Brain pericyte (primary cell): Measurements from ENCODE around the gene FBXO4.
"Not testable (repeated sequence)": the region's sequence is repeated elsewhere in the genome, so short reads cannot be mapped to it uniquely, and the experiment has no call there.

ENCODE experiments used
- DNase-seq: peaks from one replicate; pipeline ENCODE4 v3.0.0-alpha.2; 2012; ENCODE audit warnings: low read depth, low spot score

The FBXO4 gene

GRCh38 chr5:41924526-41924871 lies 582 bp upstream of the FBXO4 start:
- no peak for DNase-seq

DNA sequence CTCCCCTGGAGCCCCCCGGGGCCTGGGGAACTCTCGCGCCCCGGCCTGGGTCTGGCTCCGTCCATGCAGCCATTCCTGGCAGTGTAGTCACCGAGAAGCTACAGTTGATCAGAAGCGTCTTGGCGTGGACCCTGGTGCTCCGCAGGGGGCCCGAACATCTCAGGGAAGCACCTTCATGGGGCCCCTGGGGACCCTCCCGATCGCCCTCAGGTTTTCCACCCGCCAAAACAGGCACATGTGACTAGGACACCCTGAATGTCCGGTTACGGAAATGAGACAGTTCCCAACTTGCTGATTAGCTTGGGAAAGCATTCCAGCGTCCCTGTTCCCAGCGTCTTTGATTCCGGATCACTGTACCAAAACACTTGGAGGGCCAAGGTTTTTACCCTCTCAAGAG lies 472 bp downstream of the FBXO4 start:
- no peak for DNase-seq

GRCh38 chr5:41927604-41928003 lies 2.5 kb downstream of the FBXO4 start:
- DNase-seq, result no peak

DNA sequence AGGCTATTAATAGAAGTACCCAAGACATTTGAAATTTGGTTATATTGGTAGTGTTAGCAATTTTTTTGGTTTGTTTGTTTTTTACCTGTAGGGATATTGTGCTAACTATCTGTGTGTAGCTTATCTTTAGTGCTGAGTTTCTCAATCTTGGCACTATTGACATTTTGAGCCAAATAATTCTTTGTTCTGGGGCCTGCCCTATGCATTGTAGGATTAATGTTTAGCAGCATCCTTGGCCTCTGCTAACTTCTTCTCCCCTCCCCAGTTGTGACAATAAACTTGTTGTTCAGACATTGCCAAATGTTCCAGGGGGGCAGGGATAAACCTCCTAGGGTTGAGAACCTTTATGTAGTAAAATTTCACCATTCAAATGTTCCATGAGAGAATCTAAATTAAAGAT lies 4.0 kb downstream of the FBXO4 start:
- no peak for DNase-seq

DNA sequence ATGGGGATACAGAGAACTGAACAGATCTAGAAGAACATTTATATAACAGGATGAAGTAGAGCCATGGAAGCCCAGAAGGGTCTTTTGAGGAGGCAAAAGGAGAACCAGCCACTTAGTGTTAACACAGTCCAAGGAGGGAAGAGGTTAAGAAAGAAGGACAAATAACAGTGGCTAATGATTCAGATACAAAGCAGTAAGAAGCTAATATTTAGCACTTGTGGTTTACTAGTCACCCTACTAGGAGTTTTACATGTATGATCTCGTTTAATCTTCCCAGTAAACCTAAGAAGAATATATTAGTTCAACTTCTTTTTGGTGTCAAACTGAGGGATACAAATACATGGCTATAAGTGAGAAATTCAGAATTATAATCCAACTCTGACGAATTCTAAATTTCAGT lies 7.7 kb downstream of the FBXO4 start:
- no peak for DNase-seq

- no peak for DNase-seq
These were observed 10.5 kb downstream of the FBXO4 start for GRCh38 chr5:41935544-41935943.

- DNase-seq, result no peak
These were observed 15.6 kb downstream of the FBXO4 start for GRCh38 chr5:41940641-41941040.

DNA sequence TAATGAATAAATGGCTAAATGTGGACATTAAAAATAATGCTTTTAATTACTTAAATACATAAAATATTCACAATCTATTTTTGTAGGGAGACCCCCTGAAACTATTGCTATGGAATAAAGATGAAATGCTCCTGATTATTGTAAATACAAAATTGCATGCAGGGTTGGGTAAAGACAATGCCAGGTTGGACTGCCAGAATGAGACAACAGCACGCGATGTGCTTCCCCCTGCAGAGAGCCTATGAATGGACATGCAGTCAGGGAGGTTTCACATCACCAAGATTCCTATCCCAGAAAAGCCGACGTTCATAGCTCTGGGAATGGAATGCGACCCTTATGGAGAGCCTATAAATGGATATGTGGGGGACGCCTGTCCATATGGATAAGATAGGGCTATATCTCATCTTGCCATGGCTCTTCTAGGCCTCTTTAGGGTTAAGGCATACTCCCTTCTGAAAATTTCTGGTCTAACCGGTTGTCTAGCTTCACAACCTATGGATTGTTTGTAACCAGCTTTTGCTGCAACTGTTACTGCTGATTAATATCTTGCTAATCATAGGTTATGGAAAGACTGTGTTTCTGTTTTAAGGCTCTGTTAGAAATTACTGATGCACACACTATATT lies 20.4 kb downstream of the FBXO4 start:
- not testable (repeated sequence) for DNase-seq

GRCh38 chr5:41951224-41951623 lies 26.1 kb downstream of the FBXO4 start:
- no peak for DNase-seq

DNA sequence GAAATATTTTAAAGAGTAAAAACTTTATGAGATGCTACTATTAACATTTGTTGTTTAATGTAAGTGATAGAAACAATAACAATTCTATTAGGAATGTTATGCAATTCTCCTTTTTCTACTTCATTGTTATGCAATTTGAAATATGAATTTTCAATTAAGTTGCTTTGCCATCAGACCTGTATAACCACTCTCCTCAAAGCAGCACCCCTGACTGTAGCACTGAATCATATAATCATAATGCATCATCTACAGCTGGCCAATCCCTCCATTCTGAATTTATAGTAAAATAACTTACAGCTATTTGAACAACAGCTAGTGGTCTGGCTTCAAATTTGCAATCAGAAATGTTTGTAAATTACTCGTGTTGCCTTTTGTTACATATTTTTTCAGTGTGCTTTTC lies 29.2 kb downstream of the FBXO4 start:
- no peak for DNase-seq

DNA sequence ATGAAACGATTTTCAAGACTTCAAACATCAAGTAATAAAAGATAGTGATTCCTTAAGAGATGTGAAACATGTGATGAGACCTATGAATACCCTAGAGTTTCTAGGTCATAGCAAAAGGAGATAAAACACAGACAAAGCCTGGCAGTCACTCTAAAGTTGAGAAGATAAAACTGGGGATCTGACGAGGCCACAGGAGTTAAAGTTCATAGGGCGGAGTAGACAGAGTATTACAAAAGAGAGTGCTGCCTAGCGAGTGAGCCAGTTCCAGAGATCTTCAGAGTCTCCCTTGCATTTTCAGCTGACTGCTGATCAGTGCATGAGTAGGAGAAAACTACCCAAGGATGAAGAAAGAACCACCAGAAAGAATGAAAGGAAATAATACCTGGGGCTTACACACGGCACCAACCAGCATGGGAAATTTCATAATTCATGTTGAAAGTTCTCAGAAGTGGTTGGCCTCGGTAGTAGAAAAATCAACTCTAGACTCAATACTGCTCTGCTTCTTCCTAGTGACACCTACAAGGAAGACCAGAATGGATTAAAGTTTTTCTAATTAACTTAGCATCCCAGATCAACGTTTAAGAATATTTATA lies 30.4 kb downstream of the FBXO4 start:
- DNase-seq, result no peak

- no peak for DNase-seq
These were observed 31.9 kb downstream of the FBXO4 start for GRCh38 chr5:41956943-41957342.

DNA sequence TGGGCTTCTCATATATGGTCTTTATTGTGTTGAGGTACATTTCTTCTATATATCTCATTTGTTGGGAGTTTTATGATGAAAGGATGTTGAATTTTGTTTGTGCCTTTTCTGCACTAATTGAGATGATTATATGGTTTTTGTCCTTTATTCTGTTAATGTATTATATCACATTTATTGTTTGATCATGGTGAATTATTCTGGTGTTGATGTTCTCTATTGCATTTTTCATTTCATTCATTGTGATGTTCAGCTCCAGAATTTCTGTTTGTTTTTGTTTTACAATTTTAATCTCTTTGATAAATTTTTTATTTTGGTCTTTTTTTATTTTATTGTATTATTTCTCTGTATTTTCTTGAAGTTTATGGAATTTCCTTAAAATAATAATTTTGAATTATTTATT lies 35.4 kb downstream of the FBXO4 start:
- no peak for DNase-seq

- DNase-seq, result no peak
These were observed 36.7 kb downstream of the FBXO4 start for GRCh38 chr5:41961736-41962135.

DNA sequence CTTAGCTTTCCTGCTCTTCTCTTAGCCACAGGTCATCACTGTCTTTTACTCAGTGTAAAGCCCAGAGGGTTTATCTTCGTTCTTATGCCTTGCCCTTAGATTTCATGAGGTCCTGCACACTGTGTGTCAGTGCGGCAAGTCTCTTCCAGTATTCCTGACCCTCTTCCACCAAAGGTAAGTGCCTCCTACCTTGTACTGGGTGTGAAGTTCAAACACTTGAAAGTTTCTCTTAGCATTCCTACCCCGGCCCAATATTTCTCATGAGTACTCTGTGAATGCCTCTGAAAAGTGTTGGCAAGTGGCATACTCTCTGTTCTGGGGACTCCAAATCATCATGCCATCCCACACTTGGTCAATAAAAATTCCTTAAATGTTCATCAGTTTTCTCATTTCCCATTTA lies 37.4 kb downstream of the FBXO4 start:
- no peak for DNase-seq

- DNase-seq, result no peak
These were observed 41.5 kb downstream of the FBXO4 start for GRCh38 chr5:41966401-41967105.

GRCh38 chr5:41967401-41967800 lies 42.3 kb downstream of the FBXO4 start:
- no peak for DNase-seq

DNA sequence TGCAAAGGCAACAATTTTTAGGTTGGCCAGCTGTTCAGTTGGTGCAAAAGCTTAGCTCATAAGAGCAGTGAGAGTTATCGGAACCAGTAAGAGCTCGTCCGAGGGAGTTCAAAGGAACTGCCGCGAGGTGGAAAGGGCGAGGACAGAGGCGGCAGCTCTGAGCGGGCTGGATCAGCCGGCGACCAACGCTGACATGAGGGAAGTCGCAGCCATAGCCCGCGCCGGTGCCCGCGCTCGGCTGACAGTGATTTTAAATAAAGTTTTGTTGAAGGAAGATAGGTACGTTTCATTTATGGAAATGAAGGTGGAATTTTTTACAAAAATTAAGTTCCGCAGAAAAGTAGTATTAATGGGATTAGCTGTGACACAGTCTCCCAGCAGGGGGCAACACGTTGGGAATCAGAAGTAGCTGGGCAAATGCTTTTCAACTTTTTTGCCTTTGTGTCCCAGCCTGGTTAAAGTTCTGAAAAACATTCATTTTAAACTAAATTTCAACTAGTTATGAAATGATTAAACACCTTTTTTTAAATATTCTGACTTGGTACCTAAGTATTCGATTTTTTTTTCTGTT lies 43.2 kb downstream of the FBXO4 start:
- DNase-seq, result no peak

DNA sequence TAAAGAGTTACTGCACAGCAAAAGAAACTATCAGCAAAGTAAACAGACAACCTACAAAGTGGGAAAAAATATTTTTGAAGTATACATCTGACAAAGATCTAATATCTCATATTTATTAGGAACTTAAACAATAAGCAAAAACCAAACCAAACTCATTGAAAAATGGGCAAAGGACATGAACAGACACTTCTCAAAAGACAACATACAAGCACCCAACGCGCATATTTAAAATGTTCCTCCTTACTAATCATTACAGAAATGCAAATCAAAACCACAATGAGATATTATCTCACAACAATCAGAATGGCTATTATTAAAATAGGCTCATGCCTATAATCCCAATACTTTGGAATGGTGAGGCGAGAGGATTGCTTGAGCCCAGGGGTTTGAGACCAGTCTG lies 48.0 kb downstream of the FBXO4 start:
- no peak for DNase-seq

GRCh38 chr5:41973887-41974286 lies 48.8 kb downstream of the FBXO4 start:
- DNase-seq, result no peak

DNA sequence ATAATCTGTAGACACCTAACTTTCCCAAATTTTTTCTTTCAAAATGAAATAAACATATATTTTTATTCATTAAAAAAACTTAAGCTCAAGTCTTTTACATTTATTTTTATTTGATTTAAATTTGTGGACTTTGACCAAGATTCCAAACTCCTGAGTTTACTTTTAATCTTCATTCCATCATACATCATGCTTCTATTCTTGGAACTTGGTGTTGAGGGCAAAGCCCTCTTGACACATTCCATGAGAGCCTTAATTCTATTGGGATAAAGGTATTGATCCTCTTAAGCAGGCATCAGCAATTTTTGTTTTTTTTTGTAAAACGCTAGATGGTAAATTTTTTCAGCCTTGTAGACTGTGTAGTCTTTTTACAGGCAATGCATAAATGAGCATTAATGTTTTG lies 53.6 kb downstream of the FBXO4 start:
- DNase-seq, result no peak

DNA sequence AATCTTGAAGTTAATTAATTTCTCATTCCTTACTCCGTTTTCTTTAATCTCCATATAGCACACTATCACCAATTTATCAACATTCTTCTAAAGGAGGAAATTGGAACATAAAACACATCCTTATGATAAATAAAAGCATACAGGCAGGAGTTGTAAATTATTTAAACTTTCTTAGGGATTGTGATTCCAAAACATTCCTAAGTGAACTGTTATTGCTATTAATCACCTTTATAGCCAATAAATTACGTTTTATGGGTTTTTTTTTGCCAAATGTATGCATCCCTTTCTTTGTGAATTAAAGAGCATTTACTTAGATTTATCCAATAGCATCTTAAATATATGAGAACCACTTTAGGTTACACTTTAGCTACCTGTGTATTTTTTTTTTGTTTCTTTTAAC lies 55.3 kb downstream of the FBXO4 start:
- DNase-seq, result no peak

DNA sequence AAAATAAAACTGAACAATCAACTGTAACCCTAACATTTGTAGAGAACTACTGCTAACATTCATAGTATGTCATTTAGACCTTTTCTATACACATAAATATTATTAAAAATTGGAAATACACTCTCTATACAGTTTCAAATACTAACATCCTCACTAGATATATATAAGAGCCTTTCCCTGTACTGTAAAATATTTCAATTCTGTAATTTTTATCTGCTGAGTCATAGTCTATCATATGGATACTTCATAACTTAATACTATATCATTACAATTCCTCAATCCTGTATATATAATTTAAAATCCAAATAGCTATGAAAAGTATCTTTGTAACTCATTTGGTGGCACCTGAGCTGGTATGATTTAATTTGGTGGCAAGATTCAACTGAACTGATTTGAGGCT lies 55.8 kb downstream of the FBXO4 start:
- DNase-seq, result no peak
